PFSK-1 (cell line): ENCODE measurements around the gene ACTC1.

Experiments
- FOXP2 ChIP-seq: optimal IDR thresholded peaks from 2 replicates; pipeline ENCODE3; 2011; ENCODE audit warnings: borderline replicate concordance, control low read depth, inconsistent platforms; ENCODE audit not compliant: insufficient read depth; ENCODE audit errors: extremely low read length, extremely low read depth
- POLR2AphosphoS5 ChIP-seq: IDR thresholded peaks from 2 replicates; pipeline ENCODE4 v1.6.1; 2012; ENCODE audit warnings: low read depth, mild to moderate bottlenecking, control low read depth, low read length, moderate library complexity
- REST ChIP-seq, 2 experiments: IDR thresholded peaks; 2 replicates each; pipeline versions ENCODE4 v1.6.1 to v1.8.0; 2011 to 2012; ENCODE audit warnings: low read depth in 2 of 2, low read length in 2 of 2, control low read depth in 1 of 2, inconsistent platforms in 1 of 2, mild to moderate bottlenecking in 1 of 2, moderate library complexity in 1 of 2; ENCODE audit not compliant: insufficient read depth in 1 of 2
- SIN3A ChIP-seq: IDR thresholded peaks from 2 replicates; pipeline ENCODE4 v1.6.1; 2012; ENCODE audit warnings: mild to moderate bottlenecking, low read length, moderate library complexity, borderline replicate concordance; ENCODE audit not compliant: insufficient read depth
- TAF1 ChIP-seq: IDR thresholded peaks from 2 replicates; pipeline ENCODE4 v1.6.1; 2012; ENCODE audit warnings: low read length, control low read depth, borderline replicate concordance; ENCODE audit not compliant: insufficient read depth

- TF ChIP-seq REST (IDR thresholded peaks at IDR 0.05; ENCODE audit: insufficient read depth in 1 of 2, low read depth in 2 of 2, low read length in 2 of 2): no peak
- no peak for TF ChIP-seq POLR2AphosphoS5
- no peak for TF ChIP-seq TAF1
- no peak for TF ChIP-seq SIN3A
- no peak for TF ChIP-seq FOXP2
These were observed 18.3 kb upstream of the ACTC1 start for GRCh38 chr15:34813446-34814190.
